ENCODE measurements around the gene SLC35E1.

DNA sequence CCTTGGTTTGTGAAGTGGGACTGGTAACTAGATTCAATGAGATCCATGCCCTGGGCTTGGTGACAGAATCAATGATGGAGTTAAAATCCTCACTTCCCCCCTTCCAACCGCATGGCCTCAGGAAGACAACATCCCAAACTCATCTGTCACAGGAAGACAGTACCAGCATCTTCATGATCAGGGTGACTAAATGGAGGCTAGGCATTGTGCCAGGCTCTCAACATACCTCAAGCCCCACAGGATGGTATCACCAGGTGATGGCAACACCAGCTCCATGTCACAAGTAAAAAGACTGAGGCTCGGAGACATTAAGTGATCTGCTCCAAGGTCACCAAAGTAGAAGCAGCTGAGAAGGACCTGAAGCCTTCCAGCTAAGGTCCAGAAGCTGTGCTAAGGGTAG, 41.6 kb upstream of the SLC35E1 start:
- TF ChIP-seq, protein P1, sequence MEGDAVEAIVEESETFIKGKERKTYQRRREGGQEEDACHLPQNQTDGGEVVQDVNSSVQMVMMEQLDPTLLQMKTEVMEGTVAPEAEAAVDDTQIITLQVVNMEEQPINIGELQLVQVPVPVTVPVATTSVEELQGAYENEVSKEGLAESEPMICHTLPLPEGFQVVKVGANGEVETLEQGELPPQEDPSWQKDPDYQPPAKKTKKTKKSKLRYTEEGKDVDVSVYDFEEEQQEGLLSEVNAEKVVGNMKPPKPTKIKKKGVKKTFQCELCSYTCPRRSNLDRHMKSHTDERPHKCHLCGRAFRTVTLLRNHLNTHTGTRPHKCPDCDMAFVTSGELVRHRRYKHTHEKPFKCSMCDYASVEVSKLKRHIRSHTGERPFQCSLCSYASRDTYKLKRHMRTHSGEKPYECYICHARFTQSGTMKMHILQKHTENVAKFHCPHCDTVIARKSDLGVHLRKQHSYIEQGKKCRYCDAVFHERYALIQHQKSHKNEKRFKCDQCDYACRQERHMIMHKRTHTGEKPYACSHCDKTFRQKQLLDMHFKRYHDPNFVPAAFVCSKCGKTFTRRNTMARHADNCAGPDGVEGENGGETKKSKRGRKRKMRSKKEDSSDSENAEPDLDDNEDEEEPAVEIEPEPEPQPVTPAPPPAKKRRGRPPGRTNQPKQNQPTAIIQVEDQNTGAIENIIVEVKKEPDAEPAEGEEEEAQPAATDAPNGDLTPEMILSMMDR (conservative IDR thresholded peaks at IDR 0.05; ENCODE audit: low read depth, low read length) = no peak
- no peak for TF ChIP-seq EZH2 (IDR thresholded peaks at IDR 0.05; ENCODE audit: low read length, unreplicated experiment)

Measured in PC-3 (cell line).